ENCODE results near the gene TMEM167A.

DNA sequence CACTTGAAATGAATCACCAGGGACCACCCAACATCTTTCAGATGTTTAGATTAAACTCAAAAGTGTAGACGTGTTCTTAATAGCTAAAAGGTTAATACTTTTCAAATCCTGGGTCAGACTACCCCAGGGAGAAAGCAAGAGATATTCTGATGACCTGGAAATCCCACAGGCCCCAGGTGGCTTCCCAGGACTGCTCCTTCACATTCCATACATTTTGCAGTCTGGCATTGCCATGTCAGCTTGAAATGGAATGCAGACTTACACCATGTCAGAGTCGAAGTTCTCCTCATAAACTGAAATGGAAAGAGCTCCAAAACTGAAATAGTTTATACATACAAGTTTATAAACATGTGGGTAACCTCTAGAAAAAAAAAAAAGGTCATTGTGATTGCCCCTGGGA lies 61.5 kb downstream of the TMEM167A start:
- TF ChIP-seq POLR2AphosphoS5 (IDR thresholded peaks at IDR 0.05; ENCODE audit: low read depth, low read length): no peak
- TF ChIP-seq, protein P1, sequence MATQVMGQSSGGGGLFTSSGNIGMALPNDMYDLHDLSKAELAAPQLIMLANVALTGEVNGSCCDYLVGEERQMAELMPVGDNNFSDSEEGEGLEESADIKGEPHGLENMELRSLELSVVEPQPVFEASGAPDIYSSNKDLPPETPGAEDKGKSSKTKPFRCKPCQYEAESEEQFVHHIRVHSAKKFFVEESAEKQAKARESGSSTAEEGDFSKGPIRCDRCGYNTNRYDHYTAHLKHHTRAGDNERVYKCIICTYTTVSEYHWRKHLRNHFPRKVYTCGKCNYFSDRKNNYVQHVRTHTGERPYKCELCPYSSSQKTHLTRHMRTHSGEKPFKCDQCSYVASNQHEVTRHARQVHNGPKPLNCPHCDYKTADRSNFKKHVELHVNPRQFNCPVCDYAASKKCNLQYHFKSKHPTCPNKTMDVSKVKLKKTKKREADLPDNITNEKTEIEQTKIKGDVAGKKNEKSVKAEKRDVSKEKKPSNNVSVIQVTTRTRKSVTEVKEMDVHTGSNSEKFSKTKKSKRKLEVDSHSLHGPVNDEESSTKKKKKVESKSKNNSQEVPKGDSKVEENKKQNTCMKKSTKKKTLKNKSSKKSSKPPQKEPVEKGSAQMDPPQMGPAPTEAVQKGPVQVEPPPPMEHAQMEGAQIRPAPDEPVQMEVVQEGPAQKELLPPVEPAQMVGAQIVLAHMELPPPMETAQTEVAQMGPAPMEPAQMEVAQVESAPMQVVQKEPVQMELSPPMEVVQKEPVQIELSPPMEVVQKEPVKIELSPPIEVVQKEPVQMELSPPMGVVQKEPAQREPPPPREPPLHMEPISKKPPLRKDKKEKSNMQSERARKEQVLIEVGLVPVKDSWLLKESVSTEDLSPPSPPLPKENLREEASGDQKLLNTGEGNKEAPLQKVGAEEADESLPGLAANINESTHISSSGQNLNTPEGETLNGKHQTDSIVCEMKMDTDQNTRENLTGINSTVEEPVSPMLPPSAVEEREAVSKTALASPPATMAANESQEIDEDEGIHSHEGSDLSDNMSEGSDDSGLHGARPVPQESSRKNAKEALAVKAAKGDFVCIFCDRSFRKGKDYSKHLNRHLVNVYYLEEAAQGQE (IDR thresholded peaks at IDR 0.05; ENCODE audit: insufficient read depth in 1 of 2, low read depth in 2 of 2, low read length in 2 of 2): no peak
- TF ChIP-seq TAF1 (IDR thresholded peaks at IDR 0.05; ENCODE audit: borderline replicate concordance, insufficient read depth, low read length): no peak
- no peak for TF ChIP-seq SIN3A (IDR thresholded peaks at IDR 0.05; ENCODE audit: borderline replicate concordance, insufficient read depth, low read length)
